Hepatocyte (in vitro differentiated cells): ENCODE results near the gene CAP1.

Experiments
- CTCF ChIP-seq: fragments of 200-600 bp; sonication (generic); IDR thresholded peaks from 2 replicates; pipeline ENCODE4 v1.5.1; 2016; ENCODE audit warnings: antibody characterized with exemption, mild to moderate bottlenecking; ENCODE audit not compliant: poor library complexity
- EZH2phosphoT487 ChIP-seq: fragments of 200-600 bp; sonication (generic); IDR thresholded peaks from one replicate; pipeline ENCODE4 v1.6.1; 2018; ENCODE audit warnings: antibody characterized with exemption, mild to moderate bottlenecking, low read depth, moderate library complexity; ENCODE audit not compliant: unreplicated experiment, severe bottlenecking

DNA sequence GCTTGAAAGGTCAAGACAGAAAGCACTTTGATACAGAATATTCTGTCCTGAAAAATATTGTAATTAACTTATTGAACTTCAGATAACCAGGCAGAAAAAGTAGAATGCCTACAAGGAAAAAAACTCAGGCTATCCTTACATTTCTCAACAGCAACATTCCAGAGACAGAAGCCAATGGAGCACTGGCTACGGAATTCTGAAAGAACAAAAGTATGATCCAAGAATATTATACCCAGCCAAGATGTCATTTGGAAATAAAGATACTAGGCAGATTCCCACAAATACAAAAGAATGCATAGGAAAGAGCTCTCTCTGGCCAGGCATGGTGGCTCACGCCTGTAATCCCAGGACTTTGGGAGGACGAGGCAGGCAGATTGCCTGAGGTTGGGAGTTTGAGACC, 62.4 kb downstream of the CAP1 start:
- TF ChIP-seq CTCF (no peak), EZH2phosphoT487 (no peak)
